ENCODE measurements around the gene STK39. TPM values are rescaled to one million over a fixed set of nuclear protein-coding genes. Genes with fewer than 3 reads are reported as not detected.

STK39 gene
- total RNA-seq, 1 donor, result 18.1 TPM

DNA sequence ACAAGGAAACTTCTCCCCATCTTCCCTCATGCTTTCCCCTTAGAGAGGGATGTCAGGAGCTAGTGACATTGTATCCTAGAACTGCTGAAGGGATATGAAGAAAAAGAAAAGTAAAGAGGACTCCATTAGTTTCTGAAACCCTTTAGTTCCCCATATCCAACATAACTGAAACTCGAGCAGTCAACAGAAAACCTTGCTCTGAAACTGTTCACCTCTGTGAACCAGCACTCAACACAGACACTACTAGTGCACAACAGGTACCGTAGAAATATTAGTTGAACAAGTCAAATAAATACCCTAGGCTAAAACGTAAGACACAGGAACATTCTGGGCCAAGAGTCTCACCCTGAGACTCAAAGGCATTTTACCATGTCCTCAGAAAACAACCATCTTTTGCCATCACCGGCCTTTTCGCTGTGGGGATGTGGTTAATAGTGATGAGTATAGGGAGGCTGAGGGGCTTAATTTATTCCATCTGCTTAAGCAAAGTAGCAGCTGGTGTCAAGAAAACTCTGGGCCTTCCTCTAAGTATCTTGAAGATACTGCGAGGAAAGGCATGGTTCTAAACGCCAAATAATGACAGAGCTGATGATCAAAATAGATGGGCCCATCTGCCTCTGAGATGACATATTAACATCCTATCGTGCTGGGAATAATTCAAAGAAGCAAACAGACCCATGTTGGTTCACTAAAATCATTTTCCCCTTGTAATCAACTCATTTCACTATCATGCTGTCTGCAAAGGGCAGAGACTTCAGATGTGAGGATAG lies 156.8 kb downstream of the STK39 start:
- Histone ChIP-seq H2AFZ (ENCODE audit: low read length) (no peak overlapping the region), H3K27me3 (ENCODE audit: insufficient read depth, low read length) (no peaks in the 10 kb centered on the region), H3K4me1 (ENCODE audit: insufficient read depth, low read length) (no peaks in the 10 kb centered on the region), H3K4me3 (ENCODE audit: insufficient read depth, low read length) (no peak overlapping the region), H4K20me1 (ENCODE audit: insufficient read depth, low read length) (no peaks in the 10 kb centered on the region), H3K79me2 (ENCODE audit: insufficient read depth, low read length) (no peaks in the 10 kb centered on the region), H3K27ac (ENCODE audit: low read depth, low read length) (no peak overlapping the region), H3K9me3 (ENCODE audit: low read depth, low read length) (no peaks in the 10 kb centered on the region), H3K4me2 (ENCODE audit: insufficient read depth, low read length) (no peak overlapping the region), H3K36me3 (ENCODE audit: insufficient read depth, low read length) (no peaks in the 10 kb centered on the region)
- TF ChIP-seq, protein P1, sequence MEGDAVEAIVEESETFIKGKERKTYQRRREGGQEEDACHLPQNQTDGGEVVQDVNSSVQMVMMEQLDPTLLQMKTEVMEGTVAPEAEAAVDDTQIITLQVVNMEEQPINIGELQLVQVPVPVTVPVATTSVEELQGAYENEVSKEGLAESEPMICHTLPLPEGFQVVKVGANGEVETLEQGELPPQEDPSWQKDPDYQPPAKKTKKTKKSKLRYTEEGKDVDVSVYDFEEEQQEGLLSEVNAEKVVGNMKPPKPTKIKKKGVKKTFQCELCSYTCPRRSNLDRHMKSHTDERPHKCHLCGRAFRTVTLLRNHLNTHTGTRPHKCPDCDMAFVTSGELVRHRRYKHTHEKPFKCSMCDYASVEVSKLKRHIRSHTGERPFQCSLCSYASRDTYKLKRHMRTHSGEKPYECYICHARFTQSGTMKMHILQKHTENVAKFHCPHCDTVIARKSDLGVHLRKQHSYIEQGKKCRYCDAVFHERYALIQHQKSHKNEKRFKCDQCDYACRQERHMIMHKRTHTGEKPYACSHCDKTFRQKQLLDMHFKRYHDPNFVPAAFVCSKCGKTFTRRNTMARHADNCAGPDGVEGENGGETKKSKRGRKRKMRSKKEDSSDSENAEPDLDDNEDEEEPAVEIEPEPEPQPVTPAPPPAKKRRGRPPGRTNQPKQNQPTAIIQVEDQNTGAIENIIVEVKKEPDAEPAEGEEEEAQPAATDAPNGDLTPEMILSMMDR (IDR thresholded peaks at IDR 0.05; ENCODE audit: extremely low read depth, low read depth, low read length), result no peak
- DNase-seq (ENCODE audit: insufficient read length, low spot score, missing footprints), result no peak

DNA sequence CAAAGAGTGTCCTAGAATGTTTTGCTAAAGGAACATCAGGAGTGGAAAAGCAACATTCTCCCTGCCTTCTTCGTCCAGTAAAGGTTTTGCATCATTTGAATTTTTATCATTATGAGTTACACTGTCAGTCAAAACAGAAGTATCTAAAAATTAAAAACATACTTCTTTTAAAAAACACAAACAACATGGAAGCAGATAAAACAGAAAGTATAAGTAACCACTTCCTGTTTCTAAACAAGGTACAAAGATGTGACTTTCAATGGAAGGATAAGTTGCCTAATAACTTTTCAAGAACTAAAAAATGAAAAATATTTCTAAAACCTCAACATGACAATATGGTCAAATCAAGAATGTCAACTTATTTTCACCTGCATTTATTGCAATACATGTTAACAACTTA lies 158.2 kb downstream of the STK39 start:
- H3K27ac ChIP-seq (ENCODE audit: low read depth, low read length), result no peak overlapping the region
- no peak for DNase-seq (ENCODE audit: insufficient read length, low spot score, missing footprints)
- H3K9me3 ChIP-seq (ENCODE audit: low read depth, low read length), result no peaks in the 10 kb centered on the region
- H4K20me1 ChIP-seq (ENCODE audit: insufficient read depth, low read length), result no peaks in the 10 kb centered on the region
- TF ChIP-seq, protein P1 (IDR thresholded peaks at IDR 0.05; ENCODE audit: extremely low read depth, low read depth, low read length), result no peak
- H3K4me2 ChIP-seq (ENCODE audit: insufficient read depth, low read length), result no peak overlapping the region
- H3K79me2 ChIP-seq (ENCODE audit: insufficient read depth, low read length), result no peaks in the 10 kb centered on the region
- H3K36me3 ChIP-seq (ENCODE audit: insufficient read depth, low read length), result no peaks in the 10 kb centered on the region
- H3K27me3 ChIP-seq (ENCODE audit: insufficient read depth, low read length), result no peaks in the 10 kb centered on the region
- no peaks in the 10 kb centered on the region for H3K4me1 ChIP-seq (ENCODE audit: insufficient read depth, low read length)
- no peak overlapping the region for H2AFZ ChIP-seq (ENCODE audit: low read length)
- H3K4me3 ChIP-seq (ENCODE audit: insufficient read depth, low read length), result no peak overlapping the region

DNA sequence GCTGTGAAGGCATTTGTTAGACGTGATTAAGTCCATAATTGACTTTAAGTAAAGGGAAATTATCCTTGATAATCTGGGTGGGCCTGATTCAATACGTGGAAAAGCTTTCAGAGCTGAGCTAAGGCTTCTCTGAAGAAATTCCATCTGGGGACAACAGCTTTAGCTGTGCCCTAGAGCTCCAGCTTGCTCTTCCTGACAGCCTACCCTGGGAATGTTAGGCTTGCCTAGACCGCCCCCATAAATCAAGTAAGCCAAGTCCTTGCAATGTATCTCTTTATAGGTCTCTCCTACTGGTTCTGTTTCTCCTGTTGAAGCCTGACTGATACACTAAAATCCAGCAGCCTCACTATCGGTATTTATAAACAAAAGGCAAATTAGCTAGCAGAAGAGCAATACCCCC lies 160.0 kb downstream of the STK39 start:
- Histone ChIP-seq H3K79me2 (ENCODE audit: insufficient read depth, low read length) (no peaks in the 10 kb centered on the region), H2AFZ (ENCODE audit: low read length) (no peak overlapping the region), H3K27ac (ENCODE audit: low read depth, low read length) (no peak overlapping the region), H3K4me3 (ENCODE audit: insufficient read depth, low read length) (no peak overlapping the region), H3K36me3 (ENCODE audit: insufficient read depth, low read length) (no peaks in the 10 kb centered on the region), H3K27me3 (ENCODE audit: insufficient read depth, low read length) (no peaks in the 10 kb centered on the region), H4K20me1 (ENCODE audit: insufficient read depth, low read length) (no peaks in the 10 kb centered on the region), H3K9me3 (ENCODE audit: low read depth, low read length) (no peaks in the 10 kb centered on the region), H3K4me1 (ENCODE audit: insufficient read depth, low read length) (no peaks in the 10 kb centered on the region), H3K4me2 (ENCODE audit: insufficient read depth, low read length) (no peak overlapping the region)
- TF ChIP-seq, protein P1 (IDR thresholded peaks at IDR 0.05; ENCODE audit: extremely low read depth, low read depth, low read length), result no peak
- DNase-seq (ENCODE audit: insufficient read length, low spot score, missing footprints), result no peak

DNA sequence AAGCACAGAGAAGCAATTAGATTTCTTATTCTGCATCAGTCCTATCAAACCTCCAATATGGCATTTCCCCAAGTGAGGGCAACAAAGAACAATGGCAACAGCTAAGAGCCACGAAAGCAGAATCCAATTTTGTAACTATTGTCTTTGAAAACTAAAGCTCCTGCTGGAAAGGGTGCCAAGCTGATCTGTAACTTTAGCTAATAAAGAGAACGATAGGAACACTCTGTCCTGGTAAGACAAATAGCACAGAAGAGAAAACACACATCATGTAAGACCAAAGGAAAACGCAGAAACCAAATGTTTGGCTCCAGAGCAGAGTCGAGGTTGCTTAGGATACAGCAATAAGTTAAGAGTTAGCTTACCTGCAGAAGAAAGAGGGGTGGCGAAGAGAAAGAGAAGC lies 160.5 kb downstream of the STK39 start:
- no peak overlapping the region for H3K4me2 ChIP-seq (ENCODE audit: insufficient read depth, low read length)
- no peaks in the 10 kb centered on the region for H3K27me3 ChIP-seq (ENCODE audit: insufficient read depth, low read length)
- no peaks in the 10 kb centered on the region for H3K4me1 ChIP-seq (ENCODE audit: insufficient read depth, low read length)
- H3K9me3 ChIP-seq (ENCODE audit: low read depth, low read length), result no peaks in the 10 kb centered on the region
- H3K79me2 ChIP-seq (ENCODE audit: insufficient read depth, low read length), result no peaks in the 10 kb centered on the region
- H3K4me3 ChIP-seq (ENCODE audit: insufficient read depth, low read length), result no peak overlapping the region
- no peak overlapping the region for H2AFZ ChIP-seq (ENCODE audit: low read length)
- TF ChIP-seq, protein P1 (IDR thresholded peaks at IDR 0.05; ENCODE audit: extremely low read depth, low read depth, low read length), result no peak
- no peaks in the 10 kb centered on the region for H4K20me1 ChIP-seq (ENCODE audit: insufficient read depth, low read length)
- H3K27ac ChIP-seq (ENCODE audit: low read depth, low read length), result no peak overlapping the region
- H3K36me3 ChIP-seq (ENCODE audit: insufficient read depth, low read length), result no peaks in the 10 kb centered on the region
- DNase-seq (ENCODE audit: insufficient read length, low spot score, missing footprints), result peak; percentile 19

All from osteoblast (primary cell).